GM12873 (cell line): ENCODE measurements around the gene PPP1R7.

Experiments
- TF ChIP-seq, protein P1 (sequence below): IDR thresholded peaks from 2 replicates; pipeline ENCODE4 v1.5.1; 2012; ENCODE audit warnings: low read depth, mild to moderate bottlenecking, moderate library complexity, low read length, control low read depth; ENCODE audit not compliant: insufficient read depth; ENCODE audit errors: missing control alignments

Gene PPP1R7

DNA sequence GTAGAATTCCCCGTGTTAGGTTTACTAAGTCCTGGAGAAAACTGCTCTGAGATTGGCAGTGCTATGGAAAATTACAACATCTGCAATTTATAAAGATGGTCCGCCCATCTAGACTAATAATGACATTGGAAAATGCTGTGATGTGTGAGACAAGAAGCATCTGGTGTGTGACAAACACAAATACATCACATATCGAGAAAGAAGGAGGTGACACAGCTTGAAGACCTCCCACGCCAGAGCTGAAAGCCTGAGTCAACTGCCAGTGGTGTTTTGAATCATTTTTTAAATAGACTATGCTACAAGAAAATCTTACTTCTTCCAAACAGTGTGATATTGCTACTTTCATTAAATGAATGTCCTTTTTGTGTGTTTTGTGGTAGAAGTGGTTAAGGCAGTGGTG lies 29.6 kb downstream of the PPP1R7 start:
- TF ChIP-seq, protein P1, sequence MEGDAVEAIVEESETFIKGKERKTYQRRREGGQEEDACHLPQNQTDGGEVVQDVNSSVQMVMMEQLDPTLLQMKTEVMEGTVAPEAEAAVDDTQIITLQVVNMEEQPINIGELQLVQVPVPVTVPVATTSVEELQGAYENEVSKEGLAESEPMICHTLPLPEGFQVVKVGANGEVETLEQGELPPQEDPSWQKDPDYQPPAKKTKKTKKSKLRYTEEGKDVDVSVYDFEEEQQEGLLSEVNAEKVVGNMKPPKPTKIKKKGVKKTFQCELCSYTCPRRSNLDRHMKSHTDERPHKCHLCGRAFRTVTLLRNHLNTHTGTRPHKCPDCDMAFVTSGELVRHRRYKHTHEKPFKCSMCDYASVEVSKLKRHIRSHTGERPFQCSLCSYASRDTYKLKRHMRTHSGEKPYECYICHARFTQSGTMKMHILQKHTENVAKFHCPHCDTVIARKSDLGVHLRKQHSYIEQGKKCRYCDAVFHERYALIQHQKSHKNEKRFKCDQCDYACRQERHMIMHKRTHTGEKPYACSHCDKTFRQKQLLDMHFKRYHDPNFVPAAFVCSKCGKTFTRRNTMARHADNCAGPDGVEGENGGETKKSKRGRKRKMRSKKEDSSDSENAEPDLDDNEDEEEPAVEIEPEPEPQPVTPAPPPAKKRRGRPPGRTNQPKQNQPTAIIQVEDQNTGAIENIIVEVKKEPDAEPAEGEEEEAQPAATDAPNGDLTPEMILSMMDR: no peak

DNA sequence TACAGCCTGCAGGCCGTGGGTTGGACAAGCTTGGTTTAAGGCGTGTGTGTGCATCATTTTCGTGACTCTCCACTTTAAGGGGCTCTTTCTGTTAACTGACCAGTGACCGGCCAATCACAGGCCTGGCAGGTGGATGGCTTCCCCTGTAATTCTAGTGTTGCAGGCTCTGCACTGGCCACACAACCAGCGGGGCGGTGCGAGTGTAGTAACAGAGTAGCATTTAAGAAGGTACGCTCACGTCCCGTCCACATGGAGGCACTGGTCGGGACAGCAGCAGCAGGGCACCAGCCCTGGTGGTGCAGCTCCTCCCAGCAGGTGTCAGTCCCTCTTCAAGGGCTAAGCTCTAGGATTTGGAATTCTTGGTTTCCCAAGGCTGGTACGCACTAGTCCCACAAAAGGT lies 30.2 kb downstream of the PPP1R7 start:
- TF ChIP-seq, protein P1: no peak

DNA sequence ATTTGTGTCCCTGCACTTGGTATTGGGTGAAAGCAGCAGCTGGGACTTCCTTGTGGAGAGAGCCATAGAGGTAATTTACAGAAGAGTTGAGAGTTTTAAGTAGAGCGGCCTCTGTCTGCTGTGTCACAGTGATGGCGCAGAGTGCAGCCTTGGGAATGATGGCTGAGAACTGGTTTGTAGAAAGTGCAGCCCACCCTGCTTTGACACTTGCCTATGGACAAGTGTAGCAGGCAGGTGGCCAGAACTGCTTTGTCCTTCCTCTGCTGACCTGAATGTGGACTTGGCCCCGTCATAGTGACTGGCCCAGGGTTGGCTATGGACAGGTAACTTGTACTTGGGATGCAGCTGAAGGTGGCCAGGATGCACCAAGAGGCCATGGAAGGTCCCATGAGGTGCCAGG lies 31.9 kb downstream of the PPP1R7 start:
- TF ChIP-seq, protein P1: no peak

DNA sequence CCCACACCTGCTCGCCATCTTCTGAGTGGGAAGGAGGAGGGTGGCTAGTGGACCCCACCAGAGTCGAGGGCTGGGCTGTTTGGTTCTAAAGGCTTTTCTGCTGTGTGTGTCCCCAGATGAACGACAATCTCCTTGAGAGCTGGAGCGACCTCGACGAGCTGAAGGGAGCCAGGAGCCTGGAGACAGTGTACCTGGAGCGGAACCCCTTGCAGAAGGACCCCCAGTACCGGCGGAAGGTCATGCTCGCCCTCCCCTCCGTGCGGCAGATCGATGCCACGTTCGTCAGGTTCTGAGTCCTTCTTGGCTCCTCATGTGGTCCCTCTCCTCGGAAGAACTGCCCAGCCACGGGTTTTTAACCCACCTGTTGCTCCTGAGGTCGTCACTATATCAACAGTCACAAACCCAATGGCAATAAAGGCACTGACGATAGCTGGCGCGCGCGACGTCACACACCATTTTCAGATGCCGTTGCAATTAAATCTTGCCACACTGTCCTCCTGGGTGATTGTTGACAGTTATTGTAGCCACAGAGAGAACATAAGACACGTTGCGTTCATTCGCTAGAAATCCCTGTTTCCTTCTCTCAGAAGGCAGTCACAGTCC lies 32.4 kb downstream of the PPP1R7 start:
- TF ChIP-seq, protein P1: no peak

DNA sequence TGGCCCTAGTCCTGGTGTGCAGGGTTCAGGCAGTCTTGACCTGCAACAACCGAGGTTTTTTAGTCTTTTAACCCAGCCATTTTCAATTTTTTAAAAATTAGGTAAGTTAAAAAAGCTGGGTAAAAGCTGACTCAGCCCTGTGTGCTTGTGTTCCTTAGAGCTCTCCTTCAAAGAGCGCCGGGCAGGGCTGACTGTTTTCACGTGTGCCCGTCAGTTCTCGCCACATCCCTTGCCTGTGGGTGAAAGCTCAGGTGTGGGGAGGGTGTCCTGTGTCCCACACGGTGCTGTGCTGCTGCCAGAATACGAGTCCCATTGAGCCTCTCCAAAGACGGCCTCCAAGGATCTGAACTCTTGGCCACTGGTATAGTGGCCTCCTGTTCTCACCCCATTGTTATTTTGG lies 33.0 kb downstream of the PPP1R7 start:
- TF ChIP-seq, protein P1: no peak

DNA sequence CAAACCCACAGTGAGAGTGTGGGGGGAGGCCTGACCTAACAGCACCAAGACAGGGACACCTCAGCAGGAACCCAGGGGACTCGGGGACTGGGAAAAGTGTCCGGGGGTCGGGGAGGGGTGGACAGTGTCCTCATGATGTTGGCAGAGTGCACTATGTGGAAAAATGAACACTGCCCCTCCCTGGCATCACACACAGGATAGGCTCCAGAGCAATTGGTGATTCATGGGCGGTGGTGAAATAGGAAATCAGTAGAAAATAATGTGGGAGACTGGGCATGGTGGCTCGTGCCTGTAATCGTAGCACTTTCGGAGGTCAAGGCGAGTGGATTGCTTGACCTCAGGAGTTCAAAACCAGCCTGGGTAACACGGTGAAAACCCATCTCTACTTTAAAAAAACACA lies 34.6 kb downstream of the PPP1R7 start:
- TF ChIP-seq, protein P1: no peak

DNA sequence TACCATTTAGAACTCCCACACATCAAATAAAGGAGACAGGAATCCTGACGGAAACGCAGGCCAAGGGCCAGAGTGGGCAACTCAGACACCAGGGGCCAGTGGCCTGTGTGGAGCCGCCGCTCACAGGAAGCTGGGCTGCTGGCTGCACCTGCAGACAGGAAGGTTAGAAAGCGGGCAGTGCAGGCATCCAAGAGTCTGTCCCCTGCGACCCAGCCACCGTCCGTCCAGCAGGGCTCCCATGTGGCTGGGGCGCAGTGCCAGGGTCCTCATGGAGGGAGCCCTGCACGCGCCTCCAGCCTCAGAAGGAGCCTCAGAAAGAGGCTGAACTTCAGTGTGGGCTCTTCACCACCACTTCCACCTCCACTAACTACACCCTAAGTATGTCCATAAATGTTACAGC lies 35.7 kb downstream of the PPP1R7 start:
- TF ChIP-seq, protein P1: no peak
